ENCODE data around the gene MPPED1.

Gene MPPED1

DNA sequence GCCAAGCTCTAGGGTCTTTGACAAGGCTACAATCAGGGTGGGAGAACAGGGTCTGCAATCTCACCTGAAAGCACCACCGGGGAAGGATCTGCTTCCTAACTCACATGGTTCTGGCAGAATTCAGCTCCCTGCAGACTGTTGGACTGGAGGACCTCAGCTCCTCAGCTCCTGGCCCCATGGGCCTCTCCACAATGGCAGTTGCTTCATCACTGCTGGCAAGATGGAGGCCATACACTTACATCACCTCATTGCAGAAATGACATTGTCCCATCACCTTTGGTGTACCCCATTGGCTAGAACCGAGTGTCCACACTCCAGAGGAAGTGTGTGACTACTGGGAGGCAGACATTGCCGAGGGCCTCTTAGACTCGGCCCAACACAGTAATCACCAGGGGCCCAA, 20.9 kb upstream of the MPPED1 start:
- TF ChIP-seq TAF1 (IDR thresholded peaks at IDR 0.05; ENCODE audit: low read depth, low read length) = no peak
- no peak for TF ChIP-seq POU2F2 (IDR thresholded peaks at IDR 0.05; ENCODE audit: low read depth, low read length)
- no peak for TF ChIP-seq POLR2AphosphoS5 (IDR thresholded peaks at IDR 0.05; ENCODE audit: low read depth, low read length)
- no peak for FAIRE-seq
- no peak for DNase-seq (ENCODE audit: insufficient read length, low spot score)

DNA sequence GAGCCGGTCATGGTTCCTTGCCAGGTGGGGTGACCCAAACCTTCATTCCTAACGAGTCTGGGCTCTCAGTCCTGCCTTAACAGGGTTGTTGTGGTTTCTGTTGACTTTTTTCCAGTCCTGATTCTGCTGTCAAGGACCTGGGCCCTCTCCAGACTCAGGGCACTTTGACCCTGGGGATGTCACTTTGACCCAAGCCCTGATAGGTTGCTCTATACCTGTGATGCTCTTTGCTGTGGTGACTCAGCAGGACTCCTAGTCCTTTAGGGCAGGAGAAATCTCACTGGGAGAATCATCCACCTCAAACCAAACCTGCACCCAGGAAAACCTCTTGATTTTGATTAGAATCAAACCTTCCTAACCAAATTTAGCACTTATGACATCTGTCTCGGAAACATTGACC, 20.5 kb upstream of the MPPED1 start:
- DNase-seq (ENCODE audit: insufficient read length, low spot score) (no peak), FAIRE-seq (no peak)
- no peak for TF ChIP-seq POLR2AphosphoS5 (IDR thresholded peaks at IDR 0.05; ENCODE audit: low read depth, low read length)
- no peak for TF ChIP-seq POLR2A (IDR thresholded peaks at IDR 0.05; ENCODE audit: low read depth, low read length)
- TF ChIP-seq SPI1 (IDR thresholded peaks at IDR 0.05; ENCODE audit: low read depth, low read length) = no peak
- TF ChIP-seq TAF1 (IDR thresholded peaks at IDR 0.05; ENCODE audit: low read depth, low read length) = no peak
- TF ChIP-seq POU2F2 (IDR thresholded peaks at IDR 0.05; ENCODE audit: low read depth, low read length) = no peak

DNA sequence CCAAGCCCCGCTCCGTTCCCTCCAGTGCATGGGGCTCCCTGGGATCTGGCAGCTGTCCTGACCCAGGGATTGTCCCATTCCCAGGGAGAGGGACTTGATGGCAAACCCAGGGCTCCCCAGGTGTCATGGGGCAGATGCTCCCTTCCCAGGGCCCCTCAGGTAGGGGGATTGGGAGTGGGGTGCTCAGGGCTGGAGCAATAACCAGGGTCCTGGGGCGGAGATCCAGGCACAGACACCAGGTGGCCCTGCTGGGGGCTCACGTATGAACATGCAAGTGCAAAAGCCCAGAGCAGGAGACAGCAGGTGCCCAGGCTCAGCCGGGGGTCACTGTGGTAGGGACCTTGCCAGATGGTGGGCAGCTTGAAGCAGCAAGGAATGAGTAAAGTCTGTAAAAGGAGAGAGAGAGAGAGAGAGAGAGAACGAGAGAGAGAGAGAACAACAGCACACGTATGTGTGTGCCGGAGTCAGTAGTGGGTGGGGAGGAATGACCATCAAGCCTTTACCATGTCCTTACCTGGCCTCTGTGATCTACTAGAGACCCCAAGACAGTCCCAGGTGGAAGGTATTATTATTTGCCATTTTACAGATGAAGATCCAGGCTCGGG, 19.3 kb upstream of the MPPED1 start:
- FAIRE-seq (no peak), DNase-seq (ENCODE audit: insufficient read length, low spot score) (no peak)
- TF ChIP-seq POU2F2 (IDR thresholded peaks at IDR 0.05; ENCODE audit: low read depth, low read length) (no peak), POLR2AphosphoS5 (IDR thresholded peaks at IDR 0.05; ENCODE audit: low read depth, low read length) (no peak), SPI1 (IDR thresholded peaks at IDR 0.05; ENCODE audit: low read depth, low read length) (no peak), POLR2A (IDR thresholded peaks at IDR 0.05; ENCODE audit: low read depth, low read length) (no peak), PAX5 (IDR thresholded peaks at IDR 0.05; ENCODE audit: insufficient read depth, low read length, severe bottlenecking) (no peak), TAF1 (IDR thresholded peaks at IDR 0.05; ENCODE audit: low read depth, low read length) (no peak)

DNA sequence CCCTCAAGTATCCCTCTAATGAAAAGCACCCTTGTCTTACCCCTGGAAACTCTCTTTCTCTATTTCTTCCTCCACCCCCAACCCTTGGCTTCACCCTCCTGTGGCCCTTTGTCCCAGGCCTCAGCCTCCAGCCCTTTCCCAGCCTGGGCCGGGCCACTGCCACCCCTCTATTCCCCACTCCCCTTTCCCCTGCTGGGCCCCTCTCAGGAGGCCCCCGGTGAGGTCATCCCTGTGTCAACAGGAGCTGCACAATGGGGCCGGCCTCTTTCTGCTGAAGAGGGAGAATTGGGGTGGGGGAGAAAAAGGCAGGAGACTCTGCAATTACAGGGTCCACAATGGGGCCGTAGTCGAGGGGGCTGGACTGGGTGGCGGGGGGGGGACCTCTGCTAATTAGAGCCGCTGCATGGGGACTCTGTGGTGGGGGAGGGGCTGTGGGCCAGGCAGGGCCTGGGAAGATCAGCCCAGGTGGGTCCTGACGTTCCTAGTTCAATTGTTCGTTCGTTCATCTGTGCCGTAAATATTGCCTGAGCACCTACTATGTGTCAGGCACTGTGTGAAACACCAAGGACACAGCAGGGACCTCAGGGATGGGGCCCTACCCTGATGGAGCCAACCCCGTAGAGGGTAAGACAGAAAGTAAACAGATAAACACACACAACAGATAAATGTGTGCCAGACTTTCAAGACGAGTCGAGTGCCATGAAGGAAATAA, 18.5 kb upstream of the MPPED1 start:
- no peak for FAIRE-seq
- DNase-seq (ENCODE audit: insufficient read length, low spot score) = no peak
- TF ChIP-seq PAX5 (IDR thresholded peaks at IDR 0.05; ENCODE audit: insufficient read depth, low read length, severe bottlenecking) (no peak), POU2F2 (IDR thresholded peaks at IDR 0.05; ENCODE audit: low read depth, low read length) (no peak)

DNA sequence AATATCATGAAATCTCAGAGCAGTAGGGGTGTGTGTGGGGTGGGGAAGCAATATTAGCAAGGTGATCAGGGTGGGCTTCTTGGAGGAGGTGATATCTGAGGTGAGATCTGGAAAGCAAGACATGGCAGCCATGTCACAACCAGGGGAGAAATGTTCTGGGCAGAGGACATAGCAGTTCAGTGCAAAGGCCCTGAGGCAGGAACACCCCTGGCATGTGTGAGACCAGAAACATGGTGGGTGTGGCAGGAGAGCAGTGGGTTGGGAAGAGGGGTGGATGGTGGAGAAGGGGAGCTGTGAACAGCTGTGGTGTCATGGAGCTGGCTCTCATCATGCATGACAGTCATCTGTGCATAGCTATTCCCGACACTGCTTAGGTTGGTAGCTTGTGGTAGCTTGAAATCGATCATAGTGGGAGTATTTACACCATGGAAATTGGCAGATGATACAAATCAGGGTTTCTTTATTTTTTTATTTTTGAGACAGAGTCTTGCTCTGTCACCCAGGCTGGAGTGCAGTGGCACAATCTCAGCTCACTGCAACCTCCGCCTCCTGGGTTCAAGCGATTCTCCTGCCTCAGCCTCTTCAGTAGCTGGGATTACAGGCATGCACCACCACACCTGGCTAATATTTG, 17.9 kb upstream of the MPPED1 start:
- TF ChIP-seq SPI1 (IDR thresholded peaks at IDR 0.05; ENCODE audit: low read depth, low read length) (no peak), POLR2A (IDR thresholded peaks at IDR 0.05; ENCODE audit: low read depth, low read length) (no peak)
- no peak for FAIRE-seq
- no peak for DNase-seq (ENCODE audit: insufficient read length, low spot score)

DNA sequence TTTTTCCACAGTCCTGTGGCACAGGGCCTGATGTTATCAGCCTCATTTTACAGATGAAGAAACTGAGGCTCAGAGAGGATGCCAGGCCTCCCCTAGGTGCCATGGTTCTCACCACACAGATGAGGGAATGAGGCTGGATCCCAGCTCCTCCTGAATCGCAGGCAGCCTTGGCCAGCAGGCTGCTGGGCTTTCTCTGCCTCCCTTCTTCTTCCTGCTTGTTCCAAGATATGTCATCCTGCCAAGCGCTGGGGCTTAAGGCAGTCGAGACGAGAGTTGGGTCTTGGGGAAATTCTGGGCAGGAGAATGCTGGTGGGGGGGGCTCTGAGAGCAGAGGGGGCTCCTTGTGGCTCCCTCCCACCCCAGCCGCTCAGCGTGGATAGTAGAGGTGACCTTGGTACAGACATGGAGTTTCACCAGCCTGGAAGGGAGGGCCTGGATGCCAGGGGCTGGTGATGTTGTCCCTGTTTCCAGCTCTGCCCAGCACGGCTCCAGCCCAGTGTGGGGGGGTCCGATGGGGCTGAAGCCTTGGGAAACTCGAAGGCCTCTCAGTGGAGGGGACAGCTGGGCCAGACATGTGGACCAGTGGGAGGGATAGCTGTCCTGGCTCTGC, 16.6 kb upstream of the MPPED1 start:
- TF ChIP-seq POLR2AphosphoS5 (IDR thresholded peaks at IDR 0.05; ENCODE audit: low read depth, low read length) (no peak), SPI1 (IDR thresholded peaks at IDR 0.05; ENCODE audit: low read depth, low read length) (no peak), POLR2A (IDR thresholded peaks at IDR 0.05; ENCODE audit: low read depth, low read length) (no peak), POU2F2 (IDR thresholded peaks at IDR 0.05; ENCODE audit: low read depth, low read length) (no peak)
- FAIRE-seq (no peak), DNase-seq (ENCODE audit: insufficient read length, low spot score) (no peak)

DNA sequence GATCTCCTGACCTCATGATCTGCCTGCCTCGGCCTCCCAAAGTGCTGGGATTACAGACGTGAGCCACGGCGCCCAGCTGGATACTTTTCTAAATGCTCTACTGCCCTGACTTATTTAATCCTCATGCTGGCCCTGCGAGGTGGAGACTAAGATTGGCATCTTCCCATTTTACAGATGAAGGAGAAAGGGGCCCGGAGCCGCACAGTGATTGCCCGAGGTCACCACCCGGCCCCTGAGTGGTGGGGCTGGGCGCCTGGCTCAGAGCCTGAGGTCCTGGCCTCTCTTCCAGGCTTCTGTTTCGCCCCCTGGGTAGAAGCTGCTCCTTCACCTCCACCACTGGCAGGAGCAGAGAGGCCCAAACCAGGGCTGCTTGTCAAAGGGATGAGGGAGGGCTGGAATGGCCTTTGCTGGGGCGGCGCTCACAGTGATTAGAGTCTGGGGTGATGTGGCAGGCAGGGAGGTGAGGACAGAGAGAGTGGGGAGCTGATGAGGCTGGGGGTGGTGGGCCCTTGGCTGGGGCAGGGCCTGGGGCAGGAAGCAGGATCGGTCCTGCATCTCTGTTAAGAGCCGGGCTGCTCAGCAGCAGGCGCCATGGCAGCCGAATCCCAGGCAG, 15.4 kb upstream of the MPPED1 start:
- TF ChIP-seq PAX5 (IDR thresholded peaks at IDR 0.05; ENCODE audit: insufficient read depth, low read length, severe bottlenecking) (no peak), POU2F2 (IDR thresholded peaks at IDR 0.05; ENCODE audit: low read depth, low read length) (no peak), POLR2AphosphoS5 (IDR thresholded peaks at IDR 0.05; ENCODE audit: low read depth, low read length) (no peak), POLR2A (IDR thresholded peaks at IDR 0.05; ENCODE audit: low read depth, low read length) (no peak), SPI1 (IDR thresholded peaks at IDR 0.05; ENCODE audit: low read depth, low read length) (no peak), TAF1 (IDR thresholded peaks at IDR 0.05; ENCODE audit: low read depth, low read length) (no peak)
- FAIRE-seq = no peak
- DNase-seq (ENCODE audit: insufficient read length, low spot score) = no peak

DNA sequence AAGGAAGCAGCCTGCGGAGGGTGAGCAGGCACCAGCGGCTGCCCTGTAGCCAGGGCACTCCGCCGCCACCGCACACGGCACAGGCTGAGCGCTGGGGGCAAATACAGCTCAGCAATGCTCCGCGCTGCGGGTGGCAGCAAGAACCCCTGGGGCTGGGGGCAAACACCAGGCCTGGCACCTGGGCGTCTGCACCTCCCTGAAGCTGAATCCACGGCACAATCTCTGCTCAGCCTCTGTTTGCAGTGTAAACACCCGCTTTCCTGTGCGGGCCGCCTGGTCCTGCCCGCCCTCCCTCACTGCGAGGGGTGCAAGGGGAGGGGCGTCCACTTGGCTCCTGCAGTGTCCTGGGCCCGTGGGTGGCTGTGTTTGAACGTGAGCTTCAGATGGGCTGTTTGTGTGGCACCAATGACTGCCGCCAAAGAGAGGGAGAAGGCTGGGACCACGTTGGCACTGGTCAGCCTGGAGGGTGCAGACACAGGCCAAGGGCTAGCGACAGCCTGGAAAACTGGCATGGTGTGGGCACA, 14.8 kb upstream of the MPPED1 start:
- TF ChIP-seq TAF1 (IDR thresholded peaks at IDR 0.05; ENCODE audit: low read depth, low read length) (no peak), POU2F2 (IDR thresholded peaks at IDR 0.05; ENCODE audit: low read depth, low read length) (no peak), PAX5 (IDR thresholded peaks at IDR 0.05; ENCODE audit: insufficient read depth, low read length, severe bottlenecking) (no peak), SPI1 (IDR thresholded peaks at IDR 0.05; ENCODE audit: low read depth, low read length) (no peak), POLR2A (IDR thresholded peaks at IDR 0.05; ENCODE audit: low read depth, low read length) (no peak)
- DNase-seq (ENCODE audit: insufficient read length, low spot score) (no peak), FAIRE-seq (no peak)

DNA sequence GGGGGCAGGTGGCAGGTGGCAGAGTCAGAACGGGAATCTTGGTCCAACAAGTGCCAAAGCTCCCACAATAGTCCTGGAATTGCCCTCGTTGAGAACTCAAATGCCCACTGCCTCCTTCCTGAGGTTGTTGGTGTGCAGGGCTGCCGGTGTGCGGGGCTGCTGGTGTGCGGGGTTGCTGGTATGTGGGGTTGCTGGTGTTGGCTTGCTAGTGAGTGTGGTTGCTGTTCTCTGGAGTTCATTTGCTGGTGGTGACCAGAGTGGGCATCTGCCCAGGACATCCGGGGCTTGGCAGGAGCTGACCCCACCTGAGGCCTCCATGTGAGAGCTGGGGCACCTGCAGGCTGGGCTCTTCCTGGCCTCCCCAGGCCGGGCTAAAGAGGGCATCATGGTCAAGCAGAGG, 14.0 kb upstream of the MPPED1 start:
- TF ChIP-seq TAF1 (IDR thresholded peaks at IDR 0.05; ENCODE audit: low read depth, low read length) (no peak), PAX5 (IDR thresholded peaks at IDR 0.05; ENCODE audit: insufficient read depth, low read length, severe bottlenecking) (no peak), SPI1 (IDR thresholded peaks at IDR 0.05; ENCODE audit: low read depth, low read length) (no peak), POLR2AphosphoS5 (IDR thresholded peaks at IDR 0.05; ENCODE audit: low read depth, low read length) (no peak), POU2F2 (IDR thresholded peaks at IDR 0.05; ENCODE audit: low read depth, low read length) (no peak)
- DNase-seq (ENCODE audit: insufficient read length, low spot score) (no peak), FAIRE-seq (no peak)

Data from GM12891 (cell line).